HG03460 (cell line): ENCODE data around the gene NAV3.

Experiments used
- ATAC-seq: cut with Tn5 transposase; IDR thresholded peaks from one replicate; pipeline ENCODE4 v1.9.1; 2021; ENCODE audit not compliant: unreplicated experiment

The NAV3 gene

DNA sequence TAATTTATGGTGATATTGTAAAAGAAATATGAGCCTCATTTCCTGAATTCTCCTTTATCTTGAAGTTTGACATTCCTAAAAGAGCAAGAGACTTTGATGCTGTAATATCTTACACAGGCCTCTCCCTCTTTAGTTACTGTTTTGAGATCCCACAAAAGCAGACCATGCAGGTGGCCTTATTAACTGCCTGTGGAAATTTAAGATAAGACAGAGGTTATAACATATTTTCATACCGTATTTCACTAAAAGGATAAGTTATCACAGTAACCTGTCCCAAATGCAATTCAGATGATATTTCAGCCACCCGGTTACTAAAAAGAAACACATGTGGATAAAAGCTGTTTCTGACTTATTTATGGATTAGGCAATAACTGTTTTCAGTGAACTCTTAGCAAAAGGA is 150.1 kb downstream of the NAV3 start:
- no peak for ATAC-seq

DNA sequence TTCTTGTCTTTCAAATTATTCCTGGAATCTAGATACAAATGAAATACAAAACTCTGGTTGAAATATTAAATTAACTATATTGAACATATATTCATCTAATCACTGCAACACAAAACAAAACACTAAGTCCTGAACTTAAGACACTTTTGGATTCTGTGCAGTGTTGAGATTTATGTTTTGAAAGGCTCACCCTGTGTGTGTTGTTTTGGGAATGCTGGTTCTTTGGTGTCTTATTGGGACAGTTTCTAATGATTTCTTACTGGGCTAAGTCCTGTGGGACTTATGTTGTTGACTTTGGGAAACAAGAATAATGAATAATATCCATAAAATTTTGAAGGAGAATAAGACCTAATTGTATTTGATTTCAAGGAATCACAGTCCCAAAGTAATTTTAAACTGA is 153.2 kb downstream of the NAV3 start:
- ATAC-seq, result no peak

DNA sequence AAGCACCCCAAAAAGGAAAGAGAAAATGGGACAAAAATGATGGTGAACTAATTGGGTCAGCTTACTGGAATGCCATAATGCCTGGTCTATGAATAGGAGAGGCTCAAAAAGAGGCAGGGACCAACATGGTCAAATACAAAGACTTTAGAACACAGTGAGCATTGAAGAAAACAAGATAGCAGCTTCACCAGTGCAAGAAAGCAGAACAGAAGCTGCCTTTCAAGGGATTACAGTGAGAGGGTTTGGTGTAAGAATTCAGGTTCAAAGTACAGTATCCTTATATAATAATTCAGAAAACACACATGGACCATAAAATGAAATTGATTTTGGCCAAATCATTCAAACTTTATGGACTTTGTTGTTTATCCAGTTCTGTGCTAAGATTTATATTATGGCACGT is 162.1 kb downstream of the NAV3 start:
- no peak for ATAC-seq

DNA sequence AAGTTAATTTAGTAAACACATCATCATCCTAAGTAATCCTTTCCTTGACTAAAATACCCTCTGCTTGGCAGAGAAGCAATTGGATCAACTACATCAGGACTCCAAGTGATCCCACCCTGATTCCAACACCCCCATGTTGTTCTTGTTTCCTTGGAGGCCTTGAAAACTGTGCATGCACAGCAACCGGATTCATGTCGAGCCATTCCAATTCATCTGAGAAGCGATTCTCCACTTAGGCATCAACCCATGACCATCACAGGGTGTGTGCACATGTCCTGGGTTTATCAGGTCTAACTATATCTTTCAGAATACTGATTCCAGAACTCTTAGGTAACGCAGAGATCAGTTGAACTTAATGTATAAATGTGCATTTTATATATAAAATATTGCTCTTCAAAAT is 163.0 kb downstream of the NAV3 start:
- ATAC-seq, result no peak

DNA sequence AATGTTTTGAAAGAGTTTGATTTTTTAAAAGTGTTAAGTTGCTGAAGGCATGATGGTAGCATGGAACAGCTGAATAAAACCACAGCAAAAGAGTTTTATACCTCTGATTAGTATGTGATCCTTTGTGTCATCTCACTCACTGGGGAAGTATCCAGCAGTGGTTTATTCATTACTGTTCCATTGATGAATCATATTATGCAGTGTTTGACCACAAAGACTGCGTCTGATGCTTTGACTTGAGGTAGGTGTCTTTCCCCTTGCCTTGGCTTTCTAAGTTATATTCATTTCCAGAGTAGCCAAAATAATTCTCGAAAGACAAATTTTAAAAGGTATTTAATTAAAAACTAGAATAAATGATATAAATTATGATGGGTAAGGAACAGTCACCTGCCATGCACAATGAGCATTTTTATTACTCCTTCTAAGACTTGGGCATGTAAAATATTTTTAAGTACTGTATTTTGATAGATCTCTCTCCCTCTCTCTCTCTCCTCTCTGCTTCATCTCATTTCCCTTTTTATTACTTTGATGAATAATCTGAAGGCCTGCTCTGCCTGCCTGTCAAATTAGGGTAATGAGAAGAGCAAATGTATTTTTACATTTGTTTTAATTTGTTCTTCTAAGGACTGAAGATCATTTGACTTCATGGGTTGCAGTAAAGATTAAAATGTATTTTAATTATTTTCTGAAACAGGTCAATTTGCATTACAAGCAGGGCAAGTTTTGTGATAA is 164.9 kb downstream of the NAV3 start:
- ATAC-seq, result peak; percentile 78

DNA sequence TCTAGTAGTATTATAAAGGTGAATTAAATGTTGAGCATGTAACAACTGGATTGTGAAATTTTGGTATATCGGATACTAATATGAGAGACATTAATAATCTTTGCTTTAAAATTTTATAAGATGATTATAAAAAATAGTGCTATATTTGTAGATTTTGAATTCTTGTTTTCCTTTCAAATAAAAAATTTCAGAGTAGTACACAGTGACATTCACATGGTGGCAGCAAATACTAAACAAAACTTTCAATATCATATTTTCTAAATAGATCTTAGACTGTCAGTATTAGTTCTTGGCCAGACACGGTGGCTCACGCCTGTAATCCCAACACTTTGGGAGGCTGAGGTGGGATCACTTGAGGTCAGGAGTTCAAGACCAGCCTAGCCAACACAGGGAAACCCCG is 166.0 kb downstream of the NAV3 start:
- ATAC-seq, result no peak

DNA sequence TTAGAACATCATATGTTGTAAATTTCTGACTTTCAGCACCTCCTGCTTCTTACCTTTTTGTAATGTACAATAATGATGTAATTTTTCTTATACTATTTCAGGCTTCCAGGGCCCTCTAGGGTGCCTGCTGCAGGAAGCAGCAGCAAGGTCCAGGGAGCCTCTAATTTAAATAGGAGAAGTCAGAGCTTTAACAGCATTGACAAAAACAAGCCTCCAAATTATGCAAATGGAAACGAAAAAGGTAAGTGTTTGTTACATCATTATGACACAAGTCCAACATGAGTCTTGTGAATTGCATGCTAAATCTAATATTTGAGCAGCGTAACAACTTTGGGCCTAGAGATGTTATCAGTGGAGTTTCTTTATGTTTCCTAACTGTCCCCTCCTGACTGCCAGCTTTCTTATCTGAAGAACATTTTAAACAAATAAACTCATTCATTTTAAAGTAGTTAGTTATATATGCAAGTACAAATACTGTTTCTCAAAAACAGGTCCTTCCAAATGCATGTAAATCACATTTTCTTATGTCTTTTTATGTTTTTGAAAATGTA is 167.6 kb downstream of the NAV3 start:
- no peak for ATAC-seq

DNA sequence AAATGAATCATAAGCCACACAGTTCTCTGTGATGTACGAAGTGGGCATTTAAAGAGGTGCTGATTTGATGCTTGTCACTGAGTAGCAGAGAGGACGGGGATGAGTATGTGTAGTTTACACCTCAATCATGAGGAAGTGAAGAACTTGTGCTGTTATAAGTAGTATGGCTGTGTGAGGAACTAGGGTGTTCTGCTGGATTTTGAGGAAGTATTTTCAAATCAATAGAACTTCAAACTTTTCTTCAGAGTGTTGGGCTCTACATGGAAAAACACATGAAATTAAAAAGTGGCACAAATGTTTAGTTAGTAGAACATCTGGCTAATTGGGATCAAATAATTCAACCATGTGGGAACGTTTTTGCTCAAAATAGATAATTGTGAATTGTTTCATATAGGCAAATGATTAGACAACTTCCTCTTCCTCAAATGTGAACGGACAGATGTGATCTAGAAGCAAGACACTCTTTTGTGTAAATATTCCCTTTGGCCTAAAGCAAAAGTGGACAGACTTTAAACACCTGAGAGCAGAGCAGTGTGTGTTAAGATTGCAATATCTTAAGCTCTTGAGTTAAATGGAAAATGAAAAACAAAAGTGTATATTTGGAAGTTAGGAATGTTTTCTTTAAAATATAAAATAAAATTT is 168.5 kb downstream of the NAV3 start:
- ATAC-seq, result peak; percentile 68

DNA sequence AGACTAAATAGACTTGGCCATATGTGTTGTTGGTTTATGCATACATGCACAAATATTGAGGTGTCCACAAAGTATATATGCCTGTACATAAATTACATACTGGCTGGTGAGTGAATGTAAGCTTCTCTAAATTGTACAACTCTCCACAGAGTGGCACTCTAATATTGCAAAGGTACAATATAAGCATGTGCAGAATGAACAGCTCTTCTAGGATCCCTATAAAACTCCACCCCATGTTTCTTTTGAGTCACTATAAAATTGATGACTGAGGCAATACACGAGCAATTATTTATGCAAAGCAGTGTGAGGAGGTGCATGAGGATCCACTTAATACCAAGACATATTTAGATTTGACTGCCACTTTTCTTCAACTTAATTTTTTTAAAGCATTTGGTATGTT is 172.2 kb downstream of the NAV3 start:
- no peak for ATAC-seq

DNA sequence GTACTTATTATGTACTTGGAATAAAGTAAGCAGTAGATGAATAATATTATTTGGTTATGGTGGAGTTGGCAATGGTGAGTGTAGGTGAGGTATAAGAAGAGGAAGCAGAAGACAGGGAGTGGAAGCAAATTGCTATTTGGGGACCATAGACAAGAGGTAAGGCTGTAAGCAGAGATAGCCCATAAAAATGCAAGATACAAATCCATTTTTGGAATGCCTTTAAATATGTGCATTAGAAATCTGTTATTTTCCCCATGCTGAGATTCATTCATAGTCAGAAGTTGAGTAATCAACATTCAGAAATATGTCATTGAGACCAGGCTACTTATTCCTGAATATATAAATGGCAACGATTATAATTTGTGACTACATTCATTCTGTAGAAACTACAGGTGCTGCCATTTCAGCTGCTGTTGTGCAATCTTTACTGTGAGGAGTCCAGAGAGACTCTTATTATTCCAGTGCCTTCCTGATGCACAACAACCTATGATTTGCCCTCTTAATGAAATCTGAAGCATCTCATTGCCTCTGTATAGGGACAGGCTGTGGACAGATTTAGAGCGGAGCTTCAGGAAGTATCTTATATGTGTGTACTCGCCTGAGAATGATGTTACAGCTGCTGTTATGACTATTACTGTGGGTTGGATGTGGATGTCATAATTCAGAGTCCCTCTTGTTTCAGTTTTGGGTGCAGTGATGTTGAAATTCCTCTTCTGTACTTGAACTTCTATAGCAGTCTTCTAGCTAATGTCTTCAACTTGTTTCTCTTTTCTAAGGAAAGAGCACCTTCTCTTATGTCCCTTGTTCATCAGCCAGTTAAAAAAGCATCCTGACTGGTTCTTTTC is 173.8 kb downstream of the NAV3 start:
- ATAC-seq, result no peak

DNA sequence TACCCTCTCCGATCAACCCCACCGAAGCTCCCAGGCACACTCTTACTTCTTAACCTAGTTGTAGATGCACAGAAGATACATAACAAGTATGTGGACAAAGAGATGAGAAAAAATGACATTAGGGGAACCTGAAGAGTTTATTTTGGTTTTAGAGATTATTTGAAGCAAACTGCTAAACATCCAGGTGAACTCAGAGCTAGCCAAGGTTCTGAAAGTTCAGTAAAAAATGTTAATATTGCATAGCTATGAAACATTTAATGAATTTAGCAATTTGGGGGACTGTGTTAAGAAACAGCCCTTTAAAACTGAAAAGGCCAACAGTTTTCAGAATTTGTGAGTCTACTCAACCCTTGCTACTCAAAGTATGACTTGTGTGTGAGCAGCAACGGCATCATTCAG is 174.4 kb downstream of the NAV3 start:
- ATAC-seq, result no peak

DNA sequence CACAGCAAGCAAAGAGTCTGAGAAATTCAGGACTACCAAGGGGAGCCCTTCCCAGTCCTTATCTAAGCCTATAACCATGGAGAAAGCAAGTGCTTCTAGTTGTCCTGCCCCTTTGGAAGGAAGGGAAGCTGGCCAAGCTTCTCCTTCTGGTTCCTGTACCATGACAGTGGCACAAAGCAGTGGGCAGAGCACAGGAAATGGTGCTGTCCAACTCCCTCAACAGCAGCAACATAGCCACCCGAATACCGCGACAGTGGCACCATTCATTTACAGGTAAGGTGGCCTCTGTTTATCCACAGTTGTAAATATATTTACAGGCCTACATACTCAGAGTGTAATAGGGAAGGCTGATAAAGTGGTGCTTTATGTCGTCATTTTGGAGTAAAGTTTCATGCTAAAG is 176.5 kb downstream of the NAV3 start:
- ATAC-seq, result no peak

DNA sequence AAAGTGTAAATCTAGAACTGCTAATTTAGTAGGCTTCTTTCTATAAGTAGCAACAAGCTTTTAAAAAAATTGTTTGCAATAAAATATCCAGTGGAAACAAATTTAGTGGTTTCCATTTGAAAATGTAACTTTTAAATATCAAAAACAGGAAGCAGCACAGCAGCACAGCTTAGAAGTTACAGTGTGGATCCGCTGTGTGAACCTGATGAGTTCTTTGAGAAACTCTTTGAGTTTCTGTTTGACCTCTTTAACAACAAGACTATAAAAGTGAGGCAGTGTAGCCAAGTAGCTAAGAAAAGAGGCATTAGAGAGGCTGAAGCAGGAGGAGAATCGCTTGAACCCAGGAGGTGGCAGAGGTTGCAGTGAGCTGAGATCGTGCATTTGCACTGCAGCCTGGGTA is 178.3 kb downstream of the NAV3 start:
- no peak for ATAC-seq

DNA sequence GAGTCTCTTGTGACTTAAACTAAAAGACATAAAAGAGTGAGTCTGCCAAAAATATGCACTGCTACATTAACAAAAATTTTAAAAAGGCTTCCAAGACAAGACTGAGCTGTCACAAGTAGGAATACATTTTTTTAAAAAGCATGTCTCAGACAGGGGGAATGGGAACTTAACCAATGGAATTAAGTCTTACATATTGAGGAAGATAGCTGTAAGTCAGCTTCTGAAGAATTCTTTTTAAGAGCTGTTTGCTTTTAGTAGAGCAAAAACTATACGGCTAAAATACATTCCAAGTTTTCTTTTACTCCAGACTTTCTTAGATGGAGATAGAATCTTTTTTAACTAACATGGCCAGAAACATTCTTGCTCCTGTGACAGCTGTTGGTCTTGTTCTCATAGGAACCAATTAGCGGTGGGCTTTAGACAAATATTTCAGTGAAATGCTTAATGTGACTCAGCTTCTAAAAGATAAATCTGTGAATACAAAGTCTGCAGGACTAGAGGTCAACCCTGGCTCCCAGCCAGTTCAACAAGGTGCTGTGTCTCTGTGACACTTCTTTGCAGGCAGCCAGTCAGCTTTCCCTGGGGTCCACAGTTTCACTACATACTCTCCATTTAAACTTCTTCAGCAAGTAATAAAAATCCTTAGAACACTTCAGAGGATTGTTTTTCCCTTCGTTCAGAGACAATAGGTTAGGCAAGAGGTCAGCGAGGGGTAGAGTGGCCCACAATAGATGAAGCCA is 187.6 kb downstream of the NAV3 start:
- ATAC-seq, result no peak

DNA sequence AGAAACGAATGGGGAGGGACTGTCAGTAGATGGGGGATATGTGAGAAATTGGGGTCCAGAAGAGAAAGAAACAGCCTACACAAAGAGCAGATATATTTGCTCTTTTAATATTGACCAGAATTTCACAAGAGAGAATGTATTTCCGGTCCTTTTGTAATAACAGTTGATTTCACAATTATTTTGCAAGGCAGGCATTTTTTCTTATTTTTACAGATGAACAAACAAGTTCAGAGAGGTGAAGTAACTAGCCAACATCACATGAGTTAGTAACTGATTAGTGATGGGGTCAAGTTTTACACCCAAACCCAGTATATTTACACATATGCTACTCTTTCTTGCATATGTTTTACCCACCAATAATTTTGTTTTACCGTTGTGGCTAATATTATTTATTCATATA is 188.2 kb downstream of the NAV3 start:
- no peak for ATAC-seq

DNA sequence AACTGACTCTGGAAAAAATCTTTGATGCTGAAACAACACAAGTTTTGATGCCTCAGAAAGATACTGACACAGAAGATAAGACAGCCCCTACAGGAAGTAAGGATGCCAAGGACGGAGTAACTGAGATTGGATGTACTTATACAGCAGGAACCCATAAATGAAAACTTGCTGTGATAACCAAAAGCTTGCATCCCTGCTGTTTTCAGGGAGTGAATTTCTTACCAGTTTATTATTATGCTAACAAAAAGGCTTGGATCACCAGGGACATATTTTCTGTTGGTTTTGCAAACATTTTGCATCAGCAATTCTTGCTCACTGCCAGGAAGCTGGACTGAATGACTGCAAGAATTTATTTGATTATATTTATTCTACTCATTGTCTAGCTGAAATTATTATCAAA is 197.7 kb downstream of the NAV3 start:
- no peak for ATAC-seq

DNA sequence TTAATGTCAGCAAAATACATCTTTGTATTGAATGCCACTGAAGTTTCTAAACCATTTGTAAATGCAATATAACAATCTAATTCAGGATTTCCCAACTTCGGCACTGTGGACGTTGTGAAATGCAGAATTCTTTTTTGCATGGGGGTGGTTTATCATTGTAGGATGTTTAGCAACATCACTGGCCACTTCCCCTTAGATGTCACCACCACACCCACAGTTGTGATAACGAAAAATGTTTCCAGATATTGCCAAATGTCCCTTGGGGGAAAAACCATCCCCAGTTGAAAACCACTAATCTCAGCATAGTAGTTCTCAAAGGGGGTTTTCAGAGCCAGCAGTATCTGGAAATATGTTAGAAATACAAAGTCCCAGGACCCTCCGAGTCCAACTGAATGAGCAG is 203.3 kb downstream of the NAV3 start:
- ATAC-seq, result no peak

DNA sequence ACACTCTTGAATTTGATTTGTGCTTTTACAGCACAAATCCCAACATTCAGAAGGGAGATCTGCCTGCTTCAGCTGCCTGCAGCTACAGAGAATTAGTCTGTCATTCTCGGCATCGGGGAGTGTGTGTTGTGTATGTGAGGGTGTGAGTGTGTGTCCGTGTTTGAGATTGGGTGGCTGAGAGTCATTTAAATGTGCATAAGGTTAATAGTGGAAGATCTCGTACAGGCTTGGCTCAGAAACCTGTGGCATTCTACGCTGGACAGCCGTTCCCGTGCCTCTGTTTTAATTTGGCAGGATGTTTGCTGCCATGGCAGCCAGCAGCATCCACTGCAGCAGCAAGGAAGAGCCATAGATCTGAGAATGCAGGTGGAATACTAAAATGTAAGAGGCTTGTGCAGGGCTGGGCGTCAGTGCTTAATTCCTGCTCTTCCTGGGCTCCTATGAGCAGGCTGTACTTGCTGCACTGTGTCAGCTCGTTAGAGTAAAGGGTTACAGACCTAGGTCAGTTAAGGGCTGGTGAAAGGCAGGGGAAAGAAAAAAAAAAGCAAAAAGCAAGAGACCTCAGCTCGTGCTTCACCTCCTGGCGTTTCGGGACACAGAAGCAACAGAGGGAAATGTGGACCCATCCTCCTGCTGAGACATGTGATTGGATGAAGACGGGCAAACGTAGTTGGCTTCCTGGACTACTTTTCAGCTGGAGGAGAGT is 205.4 kb downstream of the NAV3 start:
- no peak for ATAC-seq

DNA sequence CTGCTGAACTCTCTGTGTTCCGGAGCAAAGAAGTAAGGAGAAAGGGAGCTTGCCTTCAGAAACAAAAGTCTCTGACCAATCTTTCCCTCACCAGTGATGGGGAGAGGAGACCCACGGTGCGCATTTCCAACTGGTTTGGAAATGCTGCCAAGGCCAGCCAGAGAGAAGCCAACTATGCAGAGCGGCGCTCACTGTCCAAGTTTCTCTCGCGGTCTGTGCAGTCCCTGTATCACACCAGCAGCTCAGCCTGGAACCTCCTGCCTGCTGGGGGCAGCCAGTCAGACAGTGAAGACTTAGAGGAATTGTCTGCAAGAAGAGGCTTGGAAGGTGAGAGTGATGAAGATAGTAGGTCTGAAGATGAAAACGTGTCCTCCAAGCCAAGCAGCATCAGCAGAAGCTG is 206.2 kb downstream of the NAV3 start:
- no peak for ATAC-seq

DNA sequence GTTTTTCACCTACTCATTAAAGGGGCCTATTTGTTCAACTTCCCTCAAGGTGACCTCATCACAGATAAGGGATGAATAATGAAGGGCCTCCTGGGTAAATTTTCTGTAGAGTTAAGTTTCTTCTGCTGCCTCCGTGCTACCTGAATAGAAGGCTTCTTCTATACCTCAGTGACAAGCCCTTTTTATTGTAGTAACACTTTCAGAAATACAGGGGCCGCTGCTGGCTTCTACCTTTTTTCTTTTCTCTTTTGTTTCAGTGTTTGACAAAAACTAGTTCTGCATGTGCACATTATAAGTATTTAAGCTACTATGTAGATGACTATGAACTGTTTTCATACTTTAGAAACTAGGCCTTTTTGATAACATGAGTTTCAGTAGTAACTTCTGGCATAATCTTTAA is 207.0 kb downstream of the NAV3 start:
- no peak for ATAC-seq

DNA sequence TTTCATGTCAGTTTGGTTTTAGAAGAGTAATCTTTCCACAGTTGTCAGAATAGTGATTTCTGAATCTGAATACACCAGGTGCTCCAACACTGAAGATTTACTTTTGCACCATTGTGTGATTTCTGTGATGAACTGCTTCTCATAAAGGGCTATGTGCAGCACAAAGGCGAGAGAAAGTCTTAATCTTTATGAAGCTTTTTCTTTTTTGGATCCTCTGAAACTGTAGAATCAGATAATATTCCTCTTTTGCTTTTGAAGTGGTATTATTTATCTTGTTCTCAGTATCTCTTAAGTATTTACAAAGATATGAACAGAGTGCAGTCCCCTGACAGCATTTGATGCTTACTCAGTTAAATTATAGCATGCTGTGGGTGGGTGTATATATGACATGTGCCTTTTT is 207.8 kb downstream of the NAV3 start:
- no peak for ATAC-seq
